IMR-90 (cell line): ENCODE measurements around the gene THNSL1. TPM values are rescaled to one million over a fixed set of nuclear protein-coding genes. Genes with fewer than 3 reads are reported as not detected.

Experiments
- ATAC-seq: fragments of 200-7000 bp; cut with Tn5 transposase; 2 replicates; pipeline ENCODE4 v1.9.1; 2020; ENCODE audit warnings: low read depth, mild to moderate bottlenecking, moderate library complexity
- BruUV-seq: library from RNA; stranded (reverse); fragments of 400-500 nt; replicated peaks from 2 replicates; lab custom pipeline; 2021; lab: Mats Ljungman, UMichigan
- CTCF ChIA-PET: fragments of 300-600 bp; formaldehyde crosslinking; extraction: SDS; loops from one replicate; lab custom pipeline; 2021; ENCODE audit warnings: antibody characterized with exemption; lab: Yijun Ruan, JAX
- POLR2A ChIA-PET: fragments of 300-600 bp; sonication (Branson Sonifier 250); formaldehyde crosslinking; loops from one replicate; lab custom pipeline; 2022; ENCODE audit warnings: antibody characterized with exemption; ENCODE audit not compliant: unreplicated experiment; lab: Charles Lee
- DNase-seq: peaks from one replicate; pipeline ENCODE4 v3.0.0; 2013
- H2AFZ ChIP-seq: replicated peaks from 2 replicates; pipeline ENCODE3; 2013; ENCODE audit warnings: low read length, mild to moderate bottlenecking; ENCODE audit not compliant: poor library complexity
- H2AK5ac ChIP-seq: 2 replicates; pipeline ENCODE4 v1.6.1; 2013; ENCODE audit warnings: low read depth, low read length, inconsistent platforms
- H2AK9ac ChIP-seq: replicated peaks from 2 replicates; pipeline ENCODE3; 2013; ENCODE audit warnings: mild to moderate bottlenecking, low read depth, low read length, moderate library complexity; ENCODE audit not compliant: poor library complexity
- H2BK120ac ChIP-seq: 2 replicates; pipeline ENCODE4 v1.6.1; 2013; ENCODE audit warnings: low read depth, low read length, inconsistent platforms
- H2BK15ac ChIP-seq: 3 replicates; pipeline ENCODE4 v1.6.1; 2013; ENCODE audit warnings: low read depth, low read length, inconsistent platforms
- H2BK20ac ChIP-seq: 2 replicates; pipeline ENCODE4 v1.6.1; 2013; ENCODE audit warnings: low read depth, mild to moderate bottlenecking, inconsistent platforms, low read length, moderate library complexity
- H2BK5ac ChIP-seq: 2 replicates; pipeline ENCODE4 v1.6.1; 2013; ENCODE audit warnings: mild to moderate bottlenecking, low read depth, low read length, inconsistent platforms; ENCODE audit not compliant: poor library complexity, severe bottlenecking
- H3K14ac ChIP-seq: replicated peaks from 2 replicates; pipeline ENCODE4 v1.6.1; 2013; ENCODE audit warnings: low read depth, low read length, inconsistent platforms
- H3K18ac ChIP-seq: 2 replicates; pipeline ENCODE4 v1.6.1; 2013; ENCODE audit warnings: low read depth, low read length, control low read depth
- H3K23ac ChIP-seq: 2 replicates; pipeline ENCODE4 v1.6.1; 2013; ENCODE audit warnings: low read depth, low read length, inconsistent platforms
- H3K27ac ChIP-seq: 2 replicates; pipeline ENCODE4 v1.5.1; 2013; ENCODE audit warnings: mild to moderate bottlenecking, control low read depth, low read length; ENCODE audit not compliant: insufficient read depth
- H3K27me3 ChIP-seq: 2 replicates; pipeline ENCODE4 v1.6.1; 2013; ENCODE audit warnings: low read length; ENCODE audit not compliant: control insufficient read depth, insufficient read depth
- H3K36me3 ChIP-seq: 2 replicates; pipeline ENCODE4 v1.6.1; 2013; ENCODE audit warnings: low read length, mixed read lengths; ENCODE audit not compliant: control insufficient read depth, insufficient read depth
- H3K4ac ChIP-seq: 2 replicates; pipeline ENCODE4 v1.6.1; 2013; ENCODE audit warnings: low read depth, low read length, inconsistent platforms
- H3K4me1 ChIP-seq: 2 replicates; pipeline ENCODE4 v1.6.1; 2013; ENCODE audit warnings: low read length, mixed read lengths; ENCODE audit not compliant: control insufficient read depth, insufficient read depth
- H3K4me2 ChIP-seq: 2 replicates; pipeline ENCODE4 v1.6.1; 2013; ENCODE audit warnings: low read depth, mild to moderate bottlenecking, control low read depth, low read length, moderate library complexity
- H3K4me3 ChIP-seq: 2 replicates; pipeline ENCODE4 v1.5.1; 2013; ENCODE audit warnings: low read depth, mild to moderate bottlenecking, control low read depth, low read length, moderate library complexity; ENCODE audit not compliant: insufficient read depth
- H3K56ac ChIP-seq: 2 replicates; pipeline ENCODE4 v1.6.1; 2013; ENCODE audit warnings: low read length, inconsistent platforms; ENCODE audit not compliant: insufficient read depth; ENCODE audit errors: extremely low read depth
- H3K79me1 ChIP-seq, 2 experiments: 2 replicates each; pipeline ENCODE4 v1.6.1; 2013; ENCODE audit warnings: low read length in 2 of 2, inconsistent platforms in 1 of 2, low read depth in 1 of 2
- H3K9ac ChIP-seq: 2 replicates; pipeline ENCODE4 v1.6.1; 2013; ENCODE audit warnings: low read depth, low read length, control low read depth
- H3K9me1 ChIP-seq: 2 replicates; pipeline ENCODE4 v1.6.1; 2013; ENCODE audit warnings: low read length, inconsistent platforms; ENCODE audit not compliant: insufficient read depth
- H3K9me3 ChIP-seq: 2 replicates; pipeline ENCODE4 v1.6.1; 2013; ENCODE audit warnings: low read length; ENCODE audit not compliant: control insufficient read depth, insufficient read depth
- H4K20me1 ChIP-seq: 2 replicates; pipeline ENCODE4 v1.6.1; 2013; ENCODE audit warnings: low read length, inconsistent platforms; ENCODE audit not compliant: insufficient read depth
- H4K5ac ChIP-seq: 2 replicates; pipeline ENCODE4 v1.6.1; 2013; ENCODE audit warnings: mild to moderate bottlenecking, low read depth, low read length, control low read depth
- H4K8ac ChIP-seq, 2 experiments: 2 replicates each; pipeline ENCODE4 v1.6.1; 2013; ENCODE audit warnings: low read depth in 2 of 2, low read length in 2 of 2, control low read depth in 1 of 2, inconsistent platforms in 1 of 2
- H4K91ac ChIP-seq: 2 replicates; pipeline ENCODE4 v1.6.1; 2013; ENCODE audit warnings: low read depth, low read length, inconsistent platforms; ENCODE audit not compliant: insufficient read depth
- BHLHE40 ChIP-seq: fragments of 150-350 bp; IDR thresholded peaks from 2 replicates; pipeline ENCODE4 v1.6.1; 2016; ENCODE audit warnings: mild to moderate bottlenecking, low read depth, low read length
- CEBPB ChIP-seq: IDR thresholded peaks from 2 replicates; pipeline ENCODE4 v1.6.1; 2012; ENCODE audit warnings: low read depth, low read length, improper control_type of control experiment
- CHD1 ChIP-seq: IDR thresholded peaks from 2 replicates; pipeline ENCODE4 v1.6.1; 2012; ENCODE audit warnings: low read depth, low read length, improper control_type of control experiment
- CTCF ChIP-seq: conservative IDR thresholded peaks from 2 replicates; pipeline ENCODE4 v1.5.1; 2012; ENCODE audit warnings: mild to moderate bottlenecking, low read depth, low read length, improper control_type of control experiment
- ELK1 ChIP-seq: fragments of 150-350 bp; IDR thresholded peaks from 2 replicates; pipeline ENCODE4 v1.6.1; 2016; ENCODE audit warnings: low read depth, mild to moderate bottlenecking, low read length, moderate library complexity, borderline replicate concordance
- FOS ChIP-seq: fragments of 150-350 bp; IDR thresholded peaks from 2 replicates; pipeline ENCODE4 v1.6.1; 2016; ENCODE audit warnings: low read depth, low read length
- MAFK ChIP-seq: IDR thresholded peaks from 2 replicates; pipeline ENCODE4 v1.6.1; 2012; ENCODE audit warnings: low read depth, low read length, improper control_type of control experiment
- MAZ ChIP-seq: IDR thresholded peaks from 2 replicates; pipeline ENCODE4 v1.6.1; 2012; ENCODE audit warnings: low read depth, mild to moderate bottlenecking, low read length, improper control_type of control experiment, moderate library complexity, borderline replicate concordance
- MXI1 ChIP-seq: IDR thresholded peaks from 2 replicates; pipeline ENCODE4 v1.6.1; 2012; ENCODE audit warnings: low read depth, mild to moderate bottlenecking, low read length, moderate library complexity, borderline replicate concordance
- NFE2L2 ChIP-seq: fragments of 150-350 bp; IDR thresholded peaks from 2 replicates; pipeline ENCODE4 v1.6.1; 2016; ENCODE audit warnings: low read depth, mild to moderate bottlenecking, low read length
- POLR2A ChIP-seq: IDR thresholded peaks from 2 replicates; pipeline ENCODE4 v1.6.1; 2012; ENCODE audit warnings: mild to moderate bottlenecking, low read depth, low read length
- RAD21 ChIP-seq: IDR thresholded peaks from 2 replicates; pipeline ENCODE4 v1.6.1; 2012; ENCODE audit warnings: low read length, improper control_type of control experiment
- RCOR1 ChIP-seq: IDR thresholded peaks from 2 replicates; pipeline ENCODE4 v1.6.1; 2012; ENCODE audit warnings: mild to moderate bottlenecking, low read length, improper control_type of control experiment; ENCODE audit not compliant: insufficient replicate concordance
- RFX5 ChIP-seq: IDR thresholded peaks from 2 replicates; pipeline ENCODE4 v1.8.0; 2012; ENCODE audit warnings: low read depth, mild to moderate bottlenecking, low read length, moderate library complexity
- SMC3 ChIP-seq: fragments of 150-350 bp; IDR thresholded peaks from 2 replicates; pipeline ENCODE4 v1.6.1; 2016; ENCODE audit warnings: low read depth, mild to moderate bottlenecking, antibody characterized with exemption, low read length, moderate library complexity
- USF2 ChIP-seq: fragments of 150-350 bp; IDR thresholded peaks from 2 replicates; pipeline ENCODE4 v1.6.1; 2017; ENCODE audit warnings: mild to moderate bottlenecking, antibody characterized with exemption, low read length, low read depth
- dilution Hi-C: fragments of 300-500 bp; cut with HindIII; formaldehyde crosslinking; loops from one replicate; pipeline ENCODE4 v1.14.3; 2018; ENCODE audit warnings: low sequenced_read_pairs; ENCODE audit not compliant: unreplicated experiment
- in situ Hi-C: fragments of 300-500 bp; cut with MboI; formaldehyde crosslinking; loops from 3 replicates; pipeline ENCODE4 v1.14.3; 2019; ENCODE audit warnings: low sequenced_read_pairs, inconsistent platforms, mixed read lengths
- intact Hi-C: fragments of 100-400 bp; cut with micrococcal nuclease; formaldehyde crosslinking; loops from 2 replicates; pipeline ENCODE4 v1.10.0; 2022
- polyA plus RNA-seq, 3 experiments: library from polyadenylated mRNA; depleted of rRNA; stranded (reverse); fragments of >200 nt; gene quantifications; 2 replicates each; pipeline ENCODE4 v1.2.3, GENCODE V29; 2012; ENCODE audit warnings: low replicate concordance in 1 of 3
- total RNA-seq: library from RNA; depleted of rRNA; stranded (reverse); fragments of >200 nt; gene quantifications from 2 replicates; pipeline ENCODE4 v1.2.3, GENCODE V29; 2012

Gene THNSL1
- total and polyA plus RNA-seq, 2 of the 4 experiments (the other 2 are of a cell fraction) = 1.3 to 2.0 TPM

- intact Hi-C loops = no loop called here
Observed at GRCh38 chr10:25014579-25014978, 1.8 kb upstream of the THNSL1 start.

More at GRCh38 chr10:25014579-25014978, 1.8 kb upstream of the THNSL1 start:
- Histone ChIP-seq H3K9me1 (no peaks in the 10 kb centered on the region), H3K9me3 (no peaks in the 10 kb centered on the region), H3K4me1 (peaks cover 1% of the 10 kb centered on the region; the same call in 1 of the 2 replicates), H4K91ac (no peak overlapping the region), H4K8ac (no peak overlapping the region), H3K27me3 (no peaks in the 10 kb centered on the region), H3K18ac (no peak overlapping the region), H3K4me2 (no peak overlapping the region), H3K14ac (no peak overlapping the region), H4K20me1 (no peaks in the 10 kb centered on the region), H3K27ac (no peak overlapping the region), H3K4ac (no peak overlapping the region), H2BK120ac (no peak overlapping the region), H4K5ac (no peak overlapping the region), H3K9ac (no peak overlapping the region), H2AFZ (no peak overlapping the region), H2AK9ac (no peak overlapping the region), H3K36me3 (no peaks in the 10 kb centered on the region), H3K23ac (no peak overlapping the region), H3K4me3 (no peak overlapping the region), H2BK15ac (no peak overlapping the region), H3K56ac (no peak overlapping the region), H2BK20ac (no peak overlapping the region), H3K79me1 (peaks cover 0 to 4% of the 10 kb centered on the region in 2 experiments; a peak in 1 of 4 replicates), H2BK5ac (no peak overlapping the region), H2AK5ac (no peak overlapping the region)
- no TSS peak for BruUV-seq
- dilution Hi-C loops (no loop called here), in situ Hi-C loops (no loop called here)
- POLR2A ChIA-PET = no interaction called here
- TF ChIP-seq BHLHE40 (no peak), FOS (no peak), ELK1 (no peak), CTCF (no peak), MAZ (no peak), RAD21 (no peak), USF2 (no peak), NFE2L2 (no peak), POLR2A (no peak), RCOR1 (no peak), CEBPB (no peak), MXI1 (no peak), RFX5 (no peak), CHD1 (no peak), SMC3 (no peak), MAFK (no peak)
- CTCF ChIA-PET = interaction anchor here (1.0 kb wide), 1 partner anchor 66 kb away, joined by 4 read pairs; no protein-coding TSS in a partner anchor
- no peak for DNase-seq
- ATAC-seq = no peak
